Mesendoderm (in vitro differentiated cells): ENCODE data around the gene ERO1B. TPM values are rescaled to one million over a fixed set of nuclear protein-coding genes. Genes with fewer than 3 reads are reported as not detected.

Experiments
- DNase-seq: peaks from one replicate; pipeline ENCODE4 v3.0.0; 2013
- H2AK5ac ChIP-seq: 2 replicates; pipeline ENCODE4 v1.6.1; 2013; ENCODE audit warnings: low read length, inconsistent platforms
- H2BK120ac ChIP-seq: 2 replicates; pipeline ENCODE4 v1.6.1; 2013; ENCODE audit warnings: low read depth, mild to moderate bottlenecking, low read length, moderate library complexity, mixed read lengths
- H2BK15ac ChIP-seq: replicated peaks from 2 replicates; pipeline ENCODE4 v1.6.1; 2013; ENCODE audit warnings: low read depth, mild to moderate bottlenecking, moderate library complexity
- H2BK5ac ChIP-seq: 2 replicates; pipeline ENCODE4 v1.6.1; 2013; ENCODE audit warnings: low read length, inconsistent platforms
- H3K18ac ChIP-seq: 2 replicates; pipeline ENCODE4 v1.6.1; 2013; ENCODE audit warnings: mild to moderate bottlenecking, low read length, mixed read lengths
- H3K23ac ChIP-seq: one replicate; pipeline ENCODE4 v1.6.1; 2013; ENCODE audit warnings: low read length
- H3K27ac ChIP-seq: 2 replicates; pipeline ENCODE4 v1.5.1; 2013; ENCODE audit warnings: low read depth, mild to moderate bottlenecking, inconsistent platforms, low read length, moderate library complexity
- H3K27me3 ChIP-seq: 2 replicates; pipeline ENCODE4 v1.6.1; 2013; ENCODE audit warnings: low read length, control low read depth, mild to moderate bottlenecking, inconsistent platforms; ENCODE audit not compliant: insufficient read depth, poor library complexity
- H3K36me3 ChIP-seq: 2 replicates; pipeline ENCODE4 v1.6.1; 2013; ENCODE audit warnings: low read length, inconsistent platforms; ENCODE audit not compliant: control insufficient read depth, insufficient read depth
- H3K4ac ChIP-seq: one replicate; pipeline ENCODE4 v1.6.1; 2013; ENCODE audit warnings: low read depth, mild to moderate bottlenecking, low read length, moderate library complexity
- H3K4me1 ChIP-seq: 2 replicates; pipeline ENCODE4 v1.6.1; 2013; ENCODE audit warnings: low read depth, low read length, inconsistent platforms; ENCODE audit not compliant: control insufficient read depth
- H3K4me2 ChIP-seq: 2 replicates; pipeline ENCODE4 v1.6.1; 2013; ENCODE audit warnings: low read length
- H3K4me3 ChIP-seq: 2 replicates; pipeline ENCODE4 v1.5.1; 2013; ENCODE audit warnings: mild to moderate bottlenecking, low read length
- H3K56ac ChIP-seq: one replicate; pipeline ENCODE4 v1.6.1; 2013; ENCODE audit warnings: low read length
- H3K79me1 ChIP-seq: 2 replicates; pipeline ENCODE4 v1.6.1; 2013; ENCODE audit warnings: low read length, inconsistent platforms
- H3K79me2 ChIP-seq: 2 replicates; pipeline ENCODE4 v1.6.1; 2013; ENCODE audit warnings: mild to moderate bottlenecking, low read length; ENCODE audit not compliant: control insufficient read depth, insufficient read depth
- H3K9ac ChIP-seq: 2 replicates; pipeline ENCODE4 v1.6.1; 2013; ENCODE audit warnings: low read length, inconsistent platforms
- H4K5ac ChIP-seq: one replicate; pipeline ENCODE4 v1.6.1; 2013; ENCODE audit warnings: low read length
- H4K8ac ChIP-seq: one replicate; pipeline ENCODE4 v1.6.1; 2013; ENCODE audit warnings: low read depth, mild to moderate bottlenecking, control low read depth, low read length, moderate library complexity
- WGBS: extraction: QIAGEN DNeasy Blood & Tissue Kit; methylation state at CpG from one replicate; pipeline ENCODE4 v1.1.7; 2013; ENCODE audit warnings: low lambda C conversion rate, missing lambda C conversion rate; ENCODE audit not compliant: insufficient coverage; ENCODE audit errors: extremely low coverage; 5-methylcytosine and 5-hydroxymethylcytosine counted together
- small RNA-seq: library from polyadenylated mRNA; stranded (forward); fragments of <200 nt; extraction: miRNeasy Mini kit (QIAGEN cat#:217004); gene quantifications from one replicate; pipeline ENCODE3, GENCODE V24; 2013; ENCODE audit not compliant: insufficient read depth

ERO1B gene

GRCh38 chr1:236168716-236169429, 112.9 kb downstream of the ERO1B start:
- no peak overlapping the region for H3K4ac ChIP-seq
- H3K36me3 ChIP-seq, result no peaks in the 10 kb centered on the region
- no peak overlapping the region for H3K4me2 ChIP-seq
- no peak overlapping the region for H3K18ac ChIP-seq
- DNase-seq, result no peak
- H3K4me3 ChIP-seq, result no peak overlapping the region
- no peaks in the 10 kb centered on the region for H3K27me3 ChIP-seq
- H3K27ac ChIP-seq, result no peak overlapping the region
- no peak overlapping the region for H3K56ac ChIP-seq
- H4K8ac ChIP-seq, result no peak overlapping the region
- no peak overlapping the region for H2AK5ac ChIP-seq
- peaks cover 2% of the 10 kb centered on the region for H3K4me1 ChIP-seq
- no peak overlapping the region for H2BK120ac ChIP-seq
- no CpG with 5 or more reads among the region's 10 CpGs for whole genome bisulfite sequencing
- H2BK15ac ChIP-seq, result no peak overlapping the region
- no peak overlapping the region for H2BK5ac ChIP-seq
- no peak overlapping the region for H3K23ac ChIP-seq
- H4K5ac ChIP-seq, result no peak overlapping the region
- H3K9ac ChIP-seq, result no peak overlapping the region
- H3K79me2 ChIP-seq, result no peaks in the 10 kb centered on the region
- H3K79me1 ChIP-seq, result no peaks in the 10 kb centered on the region

- Histone ChIP-seq H2BK120ac (no peak overlapping the region), H3K27ac (no peak overlapping the region), H3K27me3 (no peaks in the 10 kb centered on the region), H3K4me3 (no peak overlapping the region), H4K5ac (no peak overlapping the region), H3K56ac (no peak overlapping the region), H3K4me1 (no peaks in the 10 kb centered on the region), H3K36me3 (no peaks in the 10 kb centered on the region), H3K4ac (no peak overlapping the region), H3K18ac (no peak overlapping the region), H3K79me1 (no peaks in the 10 kb centered on the region), H2BK15ac (no peak overlapping the region), H2AK5ac (no peak overlapping the region), H4K8ac (no peak overlapping the region), H2BK5ac (no peak overlapping the region), H3K23ac (no peak overlapping the region), H3K79me2 (no peaks in the 10 kb centered on the region), H3K4me2 (no peak overlapping the region), H3K9ac (no peak overlapping the region)
- WGBS, result no CpG with 5 or more reads among the region's 4 CpGs
- no peak for DNase-seq
Observed at GRCh38 chr1:236167578-236167977, 114.2 kb downstream of the ERO1B start.

GRCh38 chr1:236167154-236167553, 114.6 kb downstream of the ERO1B start:
- no peak overlapping the region for H4K5ac ChIP-seq
- no peak overlapping the region for H3K9ac ChIP-seq
- no peak overlapping the region for H2AK5ac ChIP-seq
- no peaks in the 10 kb centered on the region for H3K36me3 ChIP-seq
- H3K27me3 ChIP-seq, result no peaks in the 10 kb centered on the region
- H2BK120ac ChIP-seq, result no peak overlapping the region
- DNase-seq, result no peak
- no peaks in the 10 kb centered on the region for H3K4me1 ChIP-seq
- no peaks in the 10 kb centered on the region for H3K79me2 ChIP-seq
- H3K23ac ChIP-seq, result no peak overlapping the region
- no peaks in the 10 kb centered on the region for H3K79me1 ChIP-seq
- no peak overlapping the region for H3K4ac ChIP-seq
- H3K4me2 ChIP-seq, result no peak overlapping the region
- H3K4me3 ChIP-seq, result no peak overlapping the region
- H2BK5ac ChIP-seq, result no peak overlapping the region
- no CpG with 5 or more reads among the region's 7 CpGs for WGBS
- H2BK15ac ChIP-seq, result no peak overlapping the region
- H3K56ac ChIP-seq, result no peak overlapping the region
- no peak overlapping the region for H4K8ac ChIP-seq
- H3K27ac ChIP-seq, result no peak overlapping the region
- H3K18ac ChIP-seq, result no peak overlapping the region

- Histone ChIP-seq H4K8ac (no peak overlapping the region), H4K5ac (no peak overlapping the region), H2AK5ac (no peak overlapping the region), H3K27me3 (no peaks in the 10 kb centered on the region), H3K18ac (no peak overlapping the region), H3K36me3 (no peaks in the 10 kb centered on the region), H2BK5ac (no peak overlapping the region), H3K27ac (no peak overlapping the region), H3K79me1 (no peaks in the 10 kb centered on the region), H3K4me2 (no peak overlapping the region), H3K79me2 (no peaks in the 10 kb centered on the region), H3K4me1 (no peaks in the 10 kb centered on the region), H2BK15ac (no peak overlapping the region), H3K23ac (no peak overlapping the region), H2BK120ac (no peak overlapping the region), H3K4ac (no peak overlapping the region), H3K4me3 (no peak overlapping the region), H3K56ac (no peak overlapping the region), H3K9ac (no peak overlapping the region)
- no CpG with 5 or more reads among the region's 6 CpGs for WGBS
- no peak for DNase-seq
Observed at GRCh38 chr1:236166041-236166440, 115.7 kb downstream of the ERO1B start.

Small RNA genes lying within 50 kb of the gene (small RNA-seq; reads per million reads assigned to genes)
- gene RNU2-70P, result not detected
